Endometrium (tissue), 2 donors: ENCODE measurements around the gene TRIM7.
"Not testable (repeated sequence)": the region's sequence is repeated elsewhere in the genome, so short reads cannot be mapped to it uniquely, and the experiment has no call there.

Experiments used
- FAIRE-seq: peaks from 2 replicates; lab custom pipeline; 2012; peaks lifted over from hg19 to GRCh38; lab: Jason Lieb, UNC
- donor health status: control.
- donor health status: control.

The TRIM7 gene

DNA sequence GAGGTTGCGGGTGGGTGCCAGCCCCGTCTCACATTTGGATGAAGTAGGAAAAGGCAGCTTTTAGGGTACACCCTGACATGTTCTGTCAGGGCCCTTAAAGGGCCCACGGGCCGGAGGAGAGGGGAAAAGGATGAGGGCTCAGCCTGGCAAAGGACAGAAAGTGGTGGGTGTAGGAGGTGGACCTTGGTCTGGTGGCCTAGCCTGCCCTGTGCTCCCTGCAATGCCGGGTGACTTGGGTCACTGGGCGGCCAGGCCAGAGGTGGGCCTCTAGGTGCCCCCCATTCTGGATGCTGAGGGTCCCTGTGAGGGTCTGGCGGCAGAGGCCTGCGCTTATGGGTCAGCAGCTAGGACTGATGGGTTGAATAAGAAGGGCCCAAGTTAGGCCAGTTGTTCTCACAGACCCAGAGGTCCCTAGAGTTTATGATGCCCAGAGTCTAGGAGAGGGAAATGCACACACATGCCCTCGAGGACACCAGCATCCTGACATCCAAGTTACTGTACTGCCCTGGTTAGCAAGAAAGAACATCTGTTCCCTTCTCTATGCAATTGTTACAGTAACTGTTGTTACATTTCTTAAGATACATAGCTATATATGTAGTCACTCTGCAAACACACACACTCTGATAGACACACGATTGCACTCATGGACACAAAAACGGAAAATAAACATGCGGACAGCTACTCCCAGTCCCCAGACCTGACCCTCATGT lies 12.5 kb downstream of the TRIM7 start:
- no peak for FAIRE-seq

DNA sequence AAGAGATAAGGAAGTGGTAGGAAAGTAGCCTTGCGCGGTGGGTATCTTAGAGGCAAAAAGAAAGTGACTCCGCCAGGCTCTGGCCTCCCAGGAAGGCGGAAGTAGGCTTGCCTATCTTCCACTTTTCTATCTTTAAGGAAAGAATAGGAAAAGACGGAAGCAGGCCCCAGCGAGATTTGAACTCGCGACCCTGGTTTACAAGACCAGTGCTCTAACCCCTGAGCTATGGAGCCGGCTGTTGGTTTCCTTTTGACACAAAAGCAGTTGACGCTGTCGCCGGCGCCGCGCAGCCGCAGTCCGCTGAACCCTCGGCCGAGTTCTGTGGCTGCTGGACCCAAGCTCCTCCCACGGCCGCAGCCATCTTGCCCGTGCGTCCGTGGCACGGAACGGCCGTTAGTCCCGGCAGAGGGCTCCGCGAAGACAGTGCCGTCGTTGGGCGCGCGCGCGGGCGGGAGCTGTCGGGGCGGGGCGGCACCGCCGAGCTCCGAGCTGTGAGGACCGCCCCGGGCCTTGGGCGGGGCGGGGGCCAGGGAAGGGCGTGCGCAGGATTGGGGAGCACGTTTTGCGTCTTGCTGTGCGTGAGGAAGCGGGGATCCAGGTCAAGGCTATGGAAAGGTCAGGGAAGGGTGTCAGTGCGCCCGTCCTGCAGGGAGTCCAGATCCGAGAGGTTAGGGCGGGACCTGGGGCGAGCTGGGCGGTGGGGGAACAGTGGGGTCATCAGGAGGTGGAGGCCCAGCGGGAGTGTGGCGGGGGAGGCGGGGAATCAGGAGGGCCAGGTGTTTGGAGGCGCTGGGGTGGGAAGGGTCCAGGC lies 13.3 kb downstream of the TRIM7 start:
- FAIRE-seq, result peak; percentile 89

DNA sequence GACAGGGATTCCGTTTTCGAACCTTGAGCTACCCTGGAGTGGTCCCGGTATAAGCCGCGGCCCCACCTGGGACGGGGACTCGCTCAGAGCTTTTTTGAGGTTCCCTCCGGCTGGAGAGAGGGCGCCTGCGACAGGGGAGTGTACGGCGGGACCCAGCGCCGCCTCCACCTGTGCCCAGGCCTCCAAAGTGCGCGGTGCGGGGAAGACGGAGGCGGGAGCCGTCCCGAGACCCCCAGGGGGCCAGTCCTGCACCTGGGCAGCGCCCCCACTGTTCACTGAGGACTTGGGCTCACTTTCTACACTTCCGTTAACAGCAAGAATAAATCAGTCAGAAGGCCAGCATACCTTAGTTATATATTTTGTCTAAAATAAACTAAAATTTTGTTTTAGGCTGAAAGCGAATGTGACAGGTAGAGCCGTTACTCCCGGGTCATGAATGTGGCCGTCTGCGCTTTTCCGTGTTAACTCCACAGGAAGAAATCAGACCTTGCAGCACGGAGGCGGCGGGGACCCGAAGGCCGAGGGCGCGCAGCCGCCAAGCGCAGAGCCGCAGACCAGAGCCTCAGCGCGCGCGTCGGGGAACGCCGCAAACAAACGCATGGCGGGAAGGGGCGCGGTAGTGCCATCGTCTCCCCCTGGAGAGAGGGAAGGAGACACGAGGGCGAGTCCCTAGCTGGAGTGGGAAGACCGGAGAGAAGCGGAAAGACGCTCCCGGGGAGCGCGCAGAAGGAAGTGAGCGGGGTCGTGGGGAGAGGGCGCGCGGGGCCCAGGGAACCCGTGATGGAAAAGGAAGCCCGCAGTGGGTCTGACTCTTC lies 14.1 kb downstream of the TRIM7 start:
- FAIRE-seq, result no peak

DNA sequence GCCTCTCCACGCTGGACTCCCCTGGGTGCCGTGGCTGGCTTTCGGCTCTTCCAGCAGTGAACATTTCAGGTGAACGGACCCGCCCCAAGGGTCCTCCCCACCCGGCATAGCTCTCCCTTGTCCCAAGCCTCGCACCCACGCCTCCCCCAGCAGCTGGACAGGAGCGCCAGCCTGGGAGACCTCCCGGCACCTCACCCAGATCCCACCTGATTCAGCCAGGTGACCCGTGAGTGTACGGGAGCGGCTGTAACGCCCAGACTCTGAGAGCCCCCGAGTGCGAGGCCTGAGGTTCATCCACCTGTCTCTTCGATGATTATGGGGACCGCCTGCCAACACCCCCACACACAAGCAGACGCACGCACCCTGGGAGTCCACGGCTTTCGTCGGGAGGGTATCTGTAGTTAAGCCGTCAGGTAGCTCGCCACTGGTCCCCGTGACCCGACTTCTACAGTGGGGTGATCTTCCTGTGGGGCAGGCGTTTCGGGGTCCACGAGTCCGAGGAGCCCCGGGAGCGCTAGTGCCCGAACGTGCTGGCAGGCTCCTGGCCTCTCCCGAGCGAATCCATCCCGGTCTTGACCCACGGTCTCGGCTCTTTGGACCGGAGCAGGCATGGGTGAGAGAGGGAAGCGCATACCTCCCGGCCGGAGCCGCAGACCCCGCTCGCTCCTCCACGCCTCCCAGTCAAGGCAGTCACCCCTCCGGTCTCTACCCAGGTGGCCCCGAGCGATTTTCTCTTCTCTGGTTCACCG lies 14.9 kb downstream of the TRIM7 start:
- FAIRE-seq, result no peak

DNA sequence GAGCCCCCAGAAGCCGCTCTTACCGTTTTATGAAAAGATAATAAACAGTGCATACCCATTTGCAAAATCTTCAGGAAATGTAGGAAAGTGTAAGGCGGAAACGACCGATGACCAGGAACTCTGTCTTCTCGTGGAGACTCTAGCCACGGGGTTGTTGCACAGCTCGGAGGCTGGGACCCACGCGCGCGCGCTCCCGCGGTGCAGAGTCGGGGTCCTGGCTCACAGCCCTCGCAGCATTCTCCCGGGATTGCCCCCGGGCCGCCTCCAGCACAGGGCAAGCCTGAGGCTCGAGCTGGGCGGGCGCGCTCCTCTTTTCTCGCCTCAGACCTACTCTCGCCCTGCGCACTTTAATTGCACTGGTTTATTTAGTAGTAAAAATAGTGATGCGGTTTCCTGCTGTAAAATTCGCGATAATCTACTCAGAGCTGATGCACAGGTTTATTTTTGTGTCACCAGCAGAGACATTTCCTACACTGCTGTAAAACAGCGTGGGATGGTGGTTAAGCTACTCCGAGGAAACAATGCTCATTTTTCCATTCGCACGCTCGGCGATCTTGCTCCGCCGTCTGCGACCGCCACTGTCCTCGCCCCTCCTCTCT lies 15.5 kb downstream of the TRIM7 start:
- no peak for FAIRE-seq

DNA sequence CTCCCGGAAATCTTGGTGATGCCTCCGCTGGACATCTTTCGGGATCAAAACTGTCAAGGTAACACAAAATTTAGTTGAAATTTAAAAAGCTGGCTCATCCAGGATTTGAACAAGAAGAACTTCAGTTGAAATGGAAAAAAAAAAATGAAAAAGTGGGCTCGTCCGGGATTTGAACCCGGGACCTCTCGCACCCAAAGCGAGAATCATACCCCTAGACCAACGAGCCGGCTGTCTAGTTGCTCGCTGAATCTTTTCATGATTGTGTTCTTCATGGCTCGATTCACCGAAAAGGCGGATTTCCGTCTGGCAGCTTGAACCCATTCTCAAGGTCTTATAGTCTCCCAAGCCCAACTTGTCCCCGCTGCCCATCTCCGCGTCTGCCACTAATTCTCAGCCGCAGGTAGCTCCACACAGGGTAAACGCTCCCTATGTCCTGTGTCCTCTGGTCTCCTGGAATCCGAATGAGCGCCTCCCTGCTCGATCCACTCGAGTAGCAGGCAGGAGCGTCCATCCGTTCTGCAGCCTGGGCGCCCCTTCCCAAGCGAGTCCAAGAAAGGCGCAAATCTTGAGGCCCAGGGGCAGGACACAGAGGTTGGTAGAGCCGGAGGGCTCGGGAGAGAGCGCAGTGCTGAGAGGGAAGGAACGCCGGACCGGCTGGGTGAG lies 16.2 kb downstream of the TRIM7 start:
- no peak for FAIRE-seq

DNA sequence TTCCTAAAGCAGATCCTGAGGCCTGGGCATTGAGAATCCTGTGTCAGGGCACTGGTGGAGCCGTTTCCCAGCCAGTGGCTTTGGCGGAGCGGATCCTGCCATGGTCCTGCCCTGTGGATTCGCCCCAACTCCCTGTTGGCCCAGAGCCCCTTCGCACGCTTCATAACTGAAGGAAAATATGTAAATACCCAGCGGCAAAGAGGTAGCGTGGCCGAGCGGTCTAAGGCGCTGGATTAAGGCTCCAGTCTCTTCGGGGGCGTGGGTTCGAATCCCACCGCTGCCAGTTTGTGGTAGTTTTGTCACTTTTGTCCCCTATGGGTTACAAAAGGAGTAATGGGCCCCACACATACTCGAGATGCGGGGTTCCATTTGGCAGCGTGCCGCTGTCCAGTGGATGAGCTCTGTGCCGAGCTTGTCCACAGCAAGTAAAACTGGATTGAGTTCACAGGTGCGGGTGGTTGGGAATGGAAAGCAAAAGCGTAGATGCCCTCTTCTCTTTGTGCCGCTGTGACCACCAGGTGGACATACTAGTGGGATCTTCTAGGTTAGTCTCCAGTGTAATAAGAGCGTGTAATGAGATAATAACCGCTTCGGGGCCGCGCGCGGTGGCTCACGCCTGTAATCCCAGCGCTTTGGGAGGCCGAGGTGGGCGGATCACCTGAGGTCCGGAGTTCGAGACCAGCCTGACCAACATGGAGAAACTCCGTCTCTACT lies 17.3 kb downstream of the TRIM7 start:
- FAIRE-seq, result no peak

DNA sequence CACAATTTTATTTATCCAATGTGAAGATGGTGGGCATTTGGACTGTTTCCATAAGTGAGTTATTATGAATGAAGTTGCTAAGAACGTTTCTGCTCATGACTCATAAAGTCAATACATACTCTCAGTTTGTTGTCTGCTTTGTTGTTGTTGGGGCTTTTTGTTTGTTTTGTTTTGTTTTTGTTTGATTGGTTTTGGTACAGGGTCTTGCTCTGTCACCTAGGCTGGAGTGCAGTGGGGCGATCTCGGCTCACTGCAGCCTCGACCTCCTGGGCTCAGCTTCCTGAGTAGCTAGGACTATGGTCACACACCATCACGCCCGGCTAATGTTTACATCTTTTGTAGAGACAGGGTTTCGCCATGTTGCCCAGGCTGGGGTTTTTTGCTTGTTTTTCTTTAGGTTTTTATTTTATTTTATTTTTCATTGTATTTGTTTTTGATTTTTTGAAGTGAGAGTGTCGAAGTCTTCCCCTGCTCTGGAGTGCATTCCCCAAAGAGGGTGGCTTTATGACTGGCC lies 18.0 kb downstream of the TRIM7 start:
- no peak for FAIRE-seq

DNA sequence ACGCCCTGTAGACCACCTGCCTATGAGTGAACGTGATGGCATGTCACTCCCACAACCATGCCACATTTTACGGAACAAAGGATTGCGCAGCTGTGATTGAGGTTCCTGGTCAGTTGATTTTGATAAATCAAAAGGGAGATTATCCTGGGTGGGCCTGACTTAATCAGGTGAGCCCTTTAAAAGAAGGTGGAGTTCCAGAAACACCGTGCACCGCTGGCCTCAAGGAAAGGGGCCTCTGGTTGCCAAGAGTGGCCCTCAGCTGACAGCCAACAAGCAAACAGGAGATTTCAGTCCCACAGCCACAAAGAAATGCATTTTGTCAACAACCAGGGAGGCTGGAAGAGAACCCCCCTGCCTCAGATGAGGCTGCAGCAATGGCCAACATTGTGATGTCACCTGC lies 19.0 kb downstream of the TRIM7 start:
- no peak for FAIRE-seq

DNA sequence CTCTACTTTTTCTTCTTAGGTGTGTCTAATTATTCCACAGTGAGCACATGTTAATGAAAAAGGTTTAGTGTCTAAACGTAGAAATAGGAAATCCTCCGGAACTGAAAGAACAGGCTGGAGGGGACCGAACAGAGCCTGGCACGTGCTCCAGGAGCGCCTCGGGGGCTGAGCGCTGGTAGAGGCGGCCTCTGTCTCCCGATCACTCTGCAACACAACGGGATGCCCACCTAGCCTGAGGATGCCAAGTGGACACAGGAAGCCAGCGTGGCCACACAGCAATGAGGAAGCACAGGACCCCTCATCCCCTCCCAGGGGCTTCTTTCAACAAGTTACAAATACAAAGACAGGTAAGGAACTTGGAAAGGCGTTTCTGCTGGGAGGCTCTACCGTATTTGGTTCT lies 19.4 kb downstream of the TRIM7 start:
- no peak for FAIRE-seq

DNA sequence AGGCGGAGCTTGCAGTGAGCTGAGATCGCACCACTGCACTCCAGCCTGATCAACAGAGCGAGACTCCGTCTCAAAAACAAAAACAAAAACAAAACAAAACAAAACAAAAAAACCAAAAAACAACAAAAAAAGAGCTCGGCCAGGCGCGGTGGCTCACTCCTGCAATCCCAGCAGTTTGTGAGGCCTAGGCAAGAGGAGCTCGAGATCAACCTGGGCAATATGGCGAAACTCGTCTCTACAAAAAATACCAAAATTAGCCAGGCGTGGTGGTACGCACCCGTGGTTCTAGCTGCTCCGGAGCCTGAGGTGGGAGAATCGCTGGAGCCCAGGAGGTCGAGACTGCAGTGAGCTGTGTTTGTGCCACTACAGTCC lies 20.2 kb downstream of the TRIM7 start:
- FAIRE-seq, result no peak

DNA sequence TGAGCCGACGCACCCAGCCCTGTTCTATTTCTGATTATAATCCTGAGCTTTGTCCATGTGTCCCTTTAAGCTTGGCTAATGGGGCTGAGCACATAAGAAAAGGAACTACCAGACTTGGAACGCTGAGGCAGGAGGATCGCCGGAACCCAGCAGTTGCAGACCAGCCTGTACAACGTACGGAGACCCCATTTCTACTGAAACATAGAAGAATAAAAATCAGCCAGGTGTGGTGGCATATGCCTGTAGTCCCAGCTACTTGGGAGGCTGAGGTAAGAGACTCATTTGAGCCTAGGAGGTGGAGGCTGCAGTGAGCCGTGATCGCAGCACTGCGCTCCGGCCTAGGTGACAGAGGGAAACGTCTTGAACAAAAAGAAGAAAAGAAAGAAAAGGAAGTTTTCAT lies 22.3 kb downstream of the TRIM7 start:
- no peak for FAIRE-seq

DNA sequence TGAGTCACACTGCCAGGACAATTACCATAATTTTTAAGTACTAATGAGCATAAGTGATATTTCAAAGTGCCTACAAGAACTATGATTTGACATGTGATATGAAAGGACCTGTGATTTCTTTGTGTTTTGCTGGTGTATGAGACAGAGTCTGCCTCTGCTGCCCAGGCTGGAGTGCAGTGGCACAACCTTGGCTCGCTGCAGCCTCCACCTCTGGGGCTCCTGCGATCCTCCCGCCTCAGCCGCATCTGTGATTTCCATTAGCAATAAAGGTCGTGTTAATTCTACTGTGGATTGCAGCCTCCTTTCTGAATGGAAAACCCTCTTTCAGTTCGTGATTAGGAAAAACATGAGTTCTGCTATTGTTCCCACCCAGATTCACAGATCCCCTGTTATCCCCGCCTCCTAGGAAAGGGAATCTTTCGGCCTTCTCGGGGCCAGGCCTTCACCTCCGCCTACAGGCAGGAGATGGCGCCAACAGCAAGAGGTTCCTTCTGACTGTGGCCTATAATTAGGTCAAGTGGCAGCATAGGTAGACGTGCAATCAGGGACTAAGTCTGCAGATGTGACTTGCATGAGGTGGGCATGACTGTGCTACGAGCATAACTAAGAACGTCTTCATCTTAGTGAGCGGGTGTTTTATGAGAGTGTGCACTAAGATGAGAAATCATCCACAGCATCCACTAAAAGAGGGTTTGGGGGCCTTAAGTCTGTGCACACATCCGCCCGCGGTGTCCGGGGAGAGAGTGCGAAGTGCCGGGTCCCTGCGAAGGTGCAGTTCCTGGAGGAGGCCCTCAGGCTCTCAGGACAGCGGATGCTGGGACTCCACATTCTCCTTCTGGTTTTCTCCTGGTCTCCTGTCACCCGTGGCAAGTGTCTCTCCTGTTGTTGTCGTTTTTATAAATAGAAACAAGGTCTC lies 23.1 kb downstream of the TRIM7 start:
- no peak for FAIRE-seq

DNA sequence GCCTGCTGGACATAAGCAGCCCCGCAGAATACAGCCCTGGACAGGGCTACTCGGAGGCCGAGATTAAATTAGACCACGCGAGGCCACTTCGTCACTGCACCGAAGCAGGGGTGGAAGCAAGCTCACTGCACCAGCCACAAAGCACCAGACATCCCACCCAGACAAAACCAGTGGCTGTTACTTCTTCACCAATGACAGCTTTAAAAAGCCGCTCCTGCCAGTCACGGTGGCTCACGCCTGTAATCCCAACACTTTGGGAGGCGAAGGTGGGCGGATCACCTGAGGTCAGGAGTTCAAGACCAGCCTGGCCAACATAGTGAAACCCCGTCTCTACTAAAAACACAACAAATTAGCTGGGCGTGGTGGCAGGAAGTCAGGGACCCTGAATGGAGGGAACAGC lies 27.4 kb downstream of the TRIM7 start:
- not testable (repeated sequence) for FAIRE-seq

DNA sequence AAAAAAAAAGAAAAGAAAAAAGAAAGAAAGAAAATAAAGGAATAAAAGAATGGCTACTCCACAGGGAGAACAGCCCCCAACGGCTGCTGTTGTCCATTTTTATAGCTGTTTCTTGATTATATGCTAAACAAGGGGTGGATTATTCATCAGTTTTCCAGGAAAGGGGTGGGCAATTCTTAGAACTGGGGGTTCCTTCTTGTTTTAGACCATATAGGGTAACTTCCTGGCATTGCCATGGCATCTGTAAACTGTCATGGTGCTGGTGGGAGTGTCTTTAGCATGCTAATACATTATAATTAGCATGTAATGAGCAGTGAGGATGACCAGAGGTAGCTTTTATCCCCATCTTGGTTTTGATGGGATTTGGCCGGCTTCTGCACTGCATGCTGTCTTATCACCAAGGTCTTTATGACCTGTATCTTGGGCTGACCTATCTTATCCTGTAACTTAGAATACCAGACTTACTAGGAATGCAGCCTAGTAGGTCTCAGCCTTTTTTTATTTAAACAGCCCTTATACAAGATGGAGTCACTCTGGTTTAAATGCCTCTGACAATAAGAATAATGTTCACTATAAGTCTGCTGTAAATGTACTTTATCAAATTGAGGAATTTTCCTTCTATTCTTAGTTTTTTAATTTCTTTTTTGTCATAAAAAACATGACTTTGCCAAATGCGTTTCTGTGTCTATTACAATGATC lies 28.6 kb downstream of the TRIM7 start:
- no peak for FAIRE-seq

DNA sequence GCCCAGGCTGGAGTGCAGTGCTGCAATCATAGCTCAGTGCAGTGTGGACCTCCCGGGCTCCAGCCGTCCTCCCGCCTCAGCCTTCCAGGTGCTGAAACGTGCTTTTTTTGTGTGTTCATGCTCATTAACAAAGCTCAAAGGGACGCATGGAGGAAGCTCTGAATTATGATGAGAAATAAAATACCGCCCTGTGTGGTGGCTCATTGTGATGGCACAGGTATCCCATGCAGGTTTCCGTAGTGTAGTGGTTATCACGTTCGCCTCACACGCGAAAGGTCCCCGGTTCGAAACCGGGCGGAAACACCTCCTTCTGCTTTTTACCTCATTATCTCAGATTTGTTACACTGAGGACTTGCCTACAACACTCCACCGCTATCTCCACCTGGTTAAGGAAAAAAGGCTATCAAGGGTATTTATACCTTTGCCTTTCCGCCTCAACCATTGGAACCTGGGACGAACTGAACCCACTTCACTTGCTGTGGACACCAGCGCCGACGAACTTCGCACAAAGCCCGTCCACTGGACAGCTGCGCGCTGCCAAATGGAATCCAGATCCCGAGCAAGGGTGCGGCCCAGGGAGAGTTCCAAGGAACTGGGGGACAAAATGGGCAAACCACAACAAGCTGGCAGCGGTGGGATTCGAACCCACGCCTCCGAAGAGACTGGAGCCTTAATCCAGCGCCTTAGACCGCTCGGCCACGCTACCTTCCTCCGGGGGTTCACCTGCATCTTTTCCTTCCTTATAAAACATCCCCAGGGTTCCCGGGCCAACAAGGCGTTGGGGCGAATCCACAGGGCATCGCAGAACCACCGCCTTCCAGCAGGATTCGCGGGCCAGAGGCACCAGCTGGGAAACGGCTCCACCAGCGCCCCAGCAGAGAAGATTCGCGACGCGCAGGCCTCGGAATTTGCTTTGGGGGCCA lies 31.3 kb downstream of the TRIM7 start:
- FAIRE-seq, result no peak

DNA sequence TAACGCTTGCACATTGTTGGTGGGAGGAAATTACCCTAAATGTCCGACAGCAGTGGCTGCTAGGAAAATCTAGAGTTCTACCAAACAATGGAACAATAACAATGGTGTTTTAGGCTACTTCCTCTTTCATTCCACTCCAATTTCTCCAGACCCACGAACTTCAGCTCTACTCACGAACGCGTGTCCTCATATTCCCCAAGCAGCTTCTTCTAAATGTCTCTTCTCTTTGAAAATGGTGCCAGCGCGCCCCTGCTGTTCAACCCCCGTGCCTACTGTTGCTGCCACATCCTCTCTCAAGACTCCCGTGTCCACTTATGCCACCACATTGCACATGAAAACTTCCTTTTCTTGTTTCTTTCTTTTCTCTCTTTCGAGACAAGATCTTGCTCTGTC lies 32.0 kb downstream of the TRIM7 start:
- FAIRE-seq, result no peak

DNA sequence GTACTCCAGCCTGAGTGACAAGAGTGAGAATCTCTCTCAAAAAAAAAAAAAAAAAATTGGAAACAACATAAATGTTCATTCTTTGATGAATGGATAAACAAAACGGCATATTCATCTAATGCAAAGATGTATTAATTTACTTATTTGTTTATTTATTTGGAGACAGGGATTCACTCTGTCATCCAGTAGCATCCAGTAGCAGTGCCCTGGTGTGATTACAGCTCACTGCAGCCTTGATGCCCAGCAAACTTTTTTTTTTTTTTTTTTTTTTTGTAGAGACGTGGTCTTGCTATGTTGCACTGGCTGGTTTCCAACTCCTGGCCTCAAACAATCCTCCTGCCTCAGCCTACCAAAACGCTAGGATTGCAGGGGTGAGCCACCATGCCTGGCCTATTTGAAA lies 33.2 kb downstream of the TRIM7 start:
- no peak for FAIRE-seq
